B cell (primary cell): ENCODE results near the gene LAMB1. TPM values are rescaled to one million over a fixed set of nuclear protein-coding genes. Genes with fewer than 3 reads are reported as not detected.

Source experiments
- ATAC-seq: fragments of 200-7000 bp; cut with Tn5 transposase; one replicate; pipeline ENCODE4 v1.10.0; 2021; ENCODE audit warnings: low read depth, mild to moderate bottlenecking, moderate number of reproducible peaks, moderate library complexity
- CTCF ChIA-PET: fragments of 350-600 bp; sonication (Branson Sonifier 250); formaldehyde crosslinking; loops from one replicate; lab custom pipeline; 2021; ENCODE audit warnings: antibody characterized with exemption, inconsistent platforms; lab: Charles Lee
- POLR2A ChIA-PET: fragments of 350-600 bp; sonication (Branson Sonifier 250); formaldehyde crosslinking; loops from one replicate; lab custom pipeline; 2021; ENCODE audit warnings: antibody characterized with exemption; lab: Charles Lee
- DNase-seq: peaks from one replicate; pipeline ENCODE4 v3.0.0; 2013
- H2AFZ ChIP-seq: 2 replicates; pipeline ENCODE4 v1.6.1; 2012; ENCODE audit warnings: mild to moderate bottlenecking, low read depth, low read length; ENCODE audit not compliant: insufficient read depth, poor library complexity, severe bottlenecking
- H3K27ac ChIP-seq, 2 donors: 1 replicate in 1 of 2; 2 replicates in 1 of 2; pipeline ENCODE4 v1.5.1; 2012 to 2013; ENCODE audit warnings: low read length in 2 of 2, mild to moderate bottlenecking in 2 of 2, moderate library complexity in 1 of 2
- H3K27me3 ChIP-seq, 4 experiments: fragments of 200-600 bp in 1 of 4; sonication (generic) in 1 of 4; replicated peaks in 1 of 4; 1 replicate in 2 of 4; 2 replicates in 2 of 4; pipeline versions ENCODE4 v1.6.1 to v1.7.0; 2013 to 2016; ENCODE audit warnings: low read length in 3 of 4, mild to moderate bottlenecking in 2 of 4, mixed read lengths in 1 of 4, moderate library complexity in 1 of 4; ENCODE audit not compliant: insufficient read depth in 4 of 4, control insufficient read depth in 3 of 4; ENCODE audit errors: control extremely low read depth in 1 of 4
- H3K36me3 ChIP-seq, 2 experiments: replicated peaks in 1 of 2; 1 replicate in 1 of 2; 2 replicates in 1 of 2; pipeline versions ENCODE4 v1.6.1 to v1.7.1; 2013; ENCODE audit warnings: low read length in 1 of 2; ENCODE audit not compliant: insufficient read depth in 2 of 2, control insufficient read depth in 1 of 2; ENCODE audit errors: control extremely low read depth in 1 of 2, extremely low read depth in 1 of 2
- H3K4me1 ChIP-seq, 2 donors: fragments of 200-600 bp in 1 of 2; sonication (generic) in 1 of 2; 1 replicate in 1 of 2; 2 replicates in 1 of 2; pipeline versions ENCODE4 v1.5.1 to v1.6.1; 2013 to 2017; ENCODE audit warnings: low read length in 2 of 2; ENCODE audit not compliant: control insufficient read depth in 2 of 2, insufficient read depth in 2 of 2
- H3K4me2 ChIP-seq: replicated peaks from 2 replicates; pipeline ENCODE3; 2012; ENCODE audit warnings: mild to moderate bottlenecking, low read depth, low read length; ENCODE audit not compliant: poor library complexity, severe bottlenecking
- H3K4me3 ChIP-seq, 5 experiments: fragments of 200-600 bp in 1 of 5; sonication (generic) in 1 of 5; 1 replicate in 3 of 5; 2 replicates in 2 of 5; pipeline versions ENCODE4 v1.5.1 to v1.7.0; 2011 to 2016; ENCODE audit warnings: low read length in 4 of 5, mild to moderate bottlenecking in 4 of 5, low read depth in 2 of 5, control low read depth in 1 of 5, moderate library complexity in 1 of 5; ENCODE audit not compliant: insufficient read depth in 1 of 5; ENCODE audit errors: control extremely low read depth in 1 of 5, extremely low read depth in 1 of 5
- H3K79me2 ChIP-seq: fragments of 200-600 bp; sonication (generic); one replicate; pipeline ENCODE4 v1.6.0; 2016; ENCODE audit warnings: low read length; ENCODE audit not compliant: control insufficient read depth, insufficient read depth
- H3K9ac ChIP-seq: fragments of 200-600 bp; sonication (generic); 2 replicates; pipeline ENCODE4 v1.6.1; 2017; ENCODE audit warnings: mild to moderate bottlenecking, low read length, moderate library complexity
- H3K9me3 ChIP-seq, 3 donors: one replicate each; pipeline versions ENCODE4 v1.6.1 to v1.7.1; 2013; ENCODE audit warnings: low read length in 2 of 3; ENCODE audit not compliant: control insufficient read depth in 2 of 3, insufficient read depth in 1 of 3; ENCODE audit errors: control extremely low read depth in 1 of 3
- H4K20me1 ChIP-seq: 2 replicates; pipeline ENCODE4 v1.6.0; 2012; ENCODE audit warnings: mild to moderate bottlenecking, low read length; ENCODE audit not compliant: insufficient read depth, control insufficient read depth, poor library complexity, severe bottlenecking
- H3K27ac Mint-ChIP-seq: one replicate; pipeline ENCODE4 v1.8.0; 2021; ENCODE audit warnings: mixed read lengths
- H3K27me3 Mint-ChIP-seq: one replicate; pipeline ENCODE4 v1.8.0; 2021; ENCODE audit warnings: mixed read lengths
- H3K4me1 Mint-ChIP-seq: one replicate; pipeline ENCODE4 v1.8.0; 2021; ENCODE audit warnings: mixed read lengths
- H3K4me3 Mint-ChIP-seq: one replicate; pipeline ENCODE4 v1.8.0; 2021; ENCODE audit warnings: mixed read lengths
- H3K9me3 Mint-ChIP-seq: one replicate; pipeline ENCODE4 v1.8.0; 2022; ENCODE audit warnings: mixed read lengths; ENCODE audit not compliant: insufficient read depth
- EZH2 ChIP-seq: IDR thresholded peaks from 2 replicates; pipeline ENCODE4 v1.6.1; 2012; ENCODE audit warnings: borderline replicate concordance, low read depth, mild to moderate bottlenecking, moderate library complexity, low read length; ENCODE audit not compliant: insufficient read depth, poor library complexity, severe bottlenecking
- WGBS: methylation state at CpG from one replicate; pipeline ENCODE4 v1.1.5; 2013; ENCODE audit warnings: missing lambda C conversion rate; ENCODE audit not compliant: insufficient coverage; 5-methylcytosine and 5-hydroxymethylcytosine counted together
- intact Hi-C: fragments of 100-400 bp; cut with micrococcal nuclease; formaldehyde crosslinking; loops from one replicate; pipeline ENCODE4 v1.10.0; 2022
- polyA plus RNA-seq: library from polyadenylated mRNA; depleted of rRNA; stranded (reverse); fragments of >200 nt; gene quantifications from 2 replicates; pipeline ENCODE4 v1.2.3, GENCODE V29; 2012
- total RNA-seq, 2 donors: library from RNA; stranded (reverse); fragments of 120-200 nt in 1 of 2; gene quantifications; 1 replicate in 1 of 2; 2 replicates in 1 of 2; pipeline versions ENCODE4 v1.2.3 to v1.2.4, GENCODE V29; 2013 to 2022
- TF ChIP-seq, protein P1 (sequence below): fragments of 200-600 bp; IDR thresholded peaks from one replicate; pipeline ENCODE4 v1.8.0; 2022; ENCODE audit warnings: antibody characterized with exemption, mild to moderate bottlenecking

LAMB1 gene
- total and polyA plus RNA-seq, 2 donors (not counting 1 experiment from before 2014, with no cell fraction given) = not detected

- Histone ChIP-seq H2AFZ (no peak overlapping the region), H3K9ac (no peak overlapping the region), H3K27ac (no peak overlapping the region), H3K4me3 (no peak overlapping the region), H3K27me3 (no peaks in the 10 kb centered on the region), H4K20me1 (peaks cover 38% of the 10 kb centered on the region), H3K9me3 (no peaks in the 10 kb centered on the region), H3K79me2 (peaks cover 60% of the 10 kb centered on the region), H3K4me2 (no peak overlapping the region), H3K4me1 (peaks cover 6 to 12% of the 10 kb centered on the region in 2 donors), H3K36me3 (peaks cover 12 to 44% of the 10 kb centered on the region in 2 experiments)
- no peak for ATAC-seq
- no peak overlapping the region for H3K27ac Mint-ChIP-seq
- TF ChIP-seq, protein P1, sequence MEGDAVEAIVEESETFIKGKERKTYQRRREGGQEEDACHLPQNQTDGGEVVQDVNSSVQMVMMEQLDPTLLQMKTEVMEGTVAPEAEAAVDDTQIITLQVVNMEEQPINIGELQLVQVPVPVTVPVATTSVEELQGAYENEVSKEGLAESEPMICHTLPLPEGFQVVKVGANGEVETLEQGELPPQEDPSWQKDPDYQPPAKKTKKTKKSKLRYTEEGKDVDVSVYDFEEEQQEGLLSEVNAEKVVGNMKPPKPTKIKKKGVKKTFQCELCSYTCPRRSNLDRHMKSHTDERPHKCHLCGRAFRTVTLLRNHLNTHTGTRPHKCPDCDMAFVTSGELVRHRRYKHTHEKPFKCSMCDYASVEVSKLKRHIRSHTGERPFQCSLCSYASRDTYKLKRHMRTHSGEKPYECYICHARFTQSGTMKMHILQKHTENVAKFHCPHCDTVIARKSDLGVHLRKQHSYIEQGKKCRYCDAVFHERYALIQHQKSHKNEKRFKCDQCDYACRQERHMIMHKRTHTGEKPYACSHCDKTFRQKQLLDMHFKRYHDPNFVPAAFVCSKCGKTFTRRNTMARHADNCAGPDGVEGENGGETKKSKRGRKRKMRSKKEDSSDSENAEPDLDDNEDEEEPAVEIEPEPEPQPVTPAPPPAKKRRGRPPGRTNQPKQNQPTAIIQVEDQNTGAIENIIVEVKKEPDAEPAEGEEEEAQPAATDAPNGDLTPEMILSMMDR = no peak
- no peak for TF ChIP-seq EZH2
- H3K9me3 Mint-ChIP-seq = no peaks in the 10 kb centered on the region
- intact Hi-C loops = no loop called here
- peaks cover 24% of the 10 kb centered on the region for H3K4me1 Mint-ChIP-seq
- ChIA-PET CTCF (interaction anchor here (1.1 kb wide), 1 partner anchor 21 kb away, joined by 4 read pairs; no protein-coding TSS in a partner anchor), POLR2A (no interaction called here)
- no peaks in the 10 kb centered on the region for H3K27me3 Mint-ChIP-seq
- no peak for DNase-seq
- H3K4me3 Mint-ChIP-seq = no peak overlapping the region
- no CpG with 5 or more reads among the region's 1 CpG for WGBS
Observed at GRCh38 chr7:107900496-107901015, 102.4 kb downstream of the LAMB1 start.

DNA sequence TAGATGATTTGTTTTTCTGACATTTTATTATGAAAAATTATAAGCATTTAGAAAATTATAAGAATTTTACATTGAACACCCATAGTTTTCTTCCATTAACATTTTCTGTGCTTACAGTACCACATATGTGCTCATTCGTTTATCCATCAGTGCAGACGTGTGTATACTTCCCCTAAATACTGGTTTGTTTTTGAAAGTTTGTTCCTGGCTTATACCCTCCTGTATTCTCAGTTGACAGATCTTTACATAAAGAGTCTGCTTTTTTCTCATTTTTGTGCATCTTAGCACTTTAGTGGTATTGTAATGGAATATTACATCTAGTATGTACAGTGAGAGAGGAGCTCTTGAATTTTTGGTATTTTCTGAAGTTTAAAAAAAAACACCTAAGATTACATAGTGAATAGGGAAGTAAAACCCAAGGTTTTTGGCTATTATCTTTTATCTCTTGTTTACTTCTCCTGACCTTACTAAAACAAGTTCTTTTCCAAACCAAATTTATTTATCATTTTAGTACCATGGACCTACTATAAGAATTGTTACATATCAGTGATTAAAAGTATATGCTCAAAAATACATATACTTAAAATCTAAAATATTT, 103.9 kb downstream of the LAMB1 start:
- ATAC-seq (peak; percentile 21), DNase-seq (peak; percentile 19)
- Histone ChIP-seq H3K27ac (peak overlapping the region in 1 of 2 donors; percentile 42), H4K20me1 (peaks cover 38% of the 10 kb centered on the region), H3K9me3 (no peaks in the 10 kb centered on the region), H3K4me1 (peaks cover 6 to 12% of the 10 kb centered on the region in 2 donors), H3K79me2 (peaks cover 75% of the 10 kb centered on the region), H3K36me3 (peaks cover 18 to 46% of the 10 kb centered on the region in 2 experiments), H3K9ac (no peak overlapping the region), H3K4me2 (peak overlapping the region; percentile 48), H3K4me3 (no peak overlapping the region), H3K27me3 (no peaks in the 10 kb centered on the region), H2AFZ (no peak overlapping the region)
- TF ChIP-seq, protein P1 = no peak
- TF ChIP-seq EZH2 = no peak
- no CpG with 5 or more reads among the region's 2 CpGs for WGBS
- H3K9me3 Mint-ChIP-seq = no peaks in the 10 kb centered on the region
- ChIA-PET POLR2A (interaction anchor here (1.2 kb wide), 1 partner anchor 731 kb away, joined by 7 read pairs; the partner anchor contains the start of gene HBP1), CTCF (no interaction called here)
- H3K27ac Mint-ChIP-seq = peak overlapping the region; percentile 22
- peaks cover 38% of the 10 kb centered on the region for H3K4me1 Mint-ChIP-seq
- intact Hi-C loops = loop anchor here (10.0 kb wide), 3 partner anchors 334 to 854 kb away; partner anchors contain the start of genes COG5, DNAJB9, DUS4L and PRKAR2B
- peak overlapping the region; percentile 38 for H3K4me3 Mint-ChIP-seq
- no peaks in the 10 kb centered on the region for H3K27me3 Mint-ChIP-seq
